IPS-NIHi7 (cell line): ENCODE measurements around the gene MYH7B.

Source experiments
- DNase-seq: peaks from one replicate; pipeline ENCODE4 v3.0.0; 2012; ENCODE audit warnings: mixed read lengths; ENCODE audit errors: extremely low spot score

Gene MYH7B

GRCh38 chr20:35004749-35005462 lies 49.2 kb downstream of the MYH7B start:
- no peak for DNase-seq
